Peyer's patch (tissue), 4 donors: ENCODE measurements around the gene STRIP1.

Source experiments
- POLR2A ChIP-seq, 2 donors: fragments of 450-650 bp; IDR thresholded peaks; one replicate each; pipeline ENCODE4 v1.5.1; 2017; ENCODE audit warnings: antibody characterized with exemption in 2 of 2, mild to moderate bottlenecking in 2 of 2, moderate library complexity in 2 of 2
- TF ChIP-seq, protein P1 (sequence below), 6 experiments: fragments of 450-650 bp in 4 of 6; fragments of 200-600 bp in 2 of 6; sonication (generic) in 1 of 6; IDR thresholded peaks; one replicate each; pipeline ENCODE4 v1.5.1; 2017 to 2019; ENCODE audit warnings: antibody characterized with exemption in 6 of 6, mild to moderate bottlenecking in 3 of 6, moderate library complexity in 1 of 6

- TF ChIP-seq, protein P1, sequence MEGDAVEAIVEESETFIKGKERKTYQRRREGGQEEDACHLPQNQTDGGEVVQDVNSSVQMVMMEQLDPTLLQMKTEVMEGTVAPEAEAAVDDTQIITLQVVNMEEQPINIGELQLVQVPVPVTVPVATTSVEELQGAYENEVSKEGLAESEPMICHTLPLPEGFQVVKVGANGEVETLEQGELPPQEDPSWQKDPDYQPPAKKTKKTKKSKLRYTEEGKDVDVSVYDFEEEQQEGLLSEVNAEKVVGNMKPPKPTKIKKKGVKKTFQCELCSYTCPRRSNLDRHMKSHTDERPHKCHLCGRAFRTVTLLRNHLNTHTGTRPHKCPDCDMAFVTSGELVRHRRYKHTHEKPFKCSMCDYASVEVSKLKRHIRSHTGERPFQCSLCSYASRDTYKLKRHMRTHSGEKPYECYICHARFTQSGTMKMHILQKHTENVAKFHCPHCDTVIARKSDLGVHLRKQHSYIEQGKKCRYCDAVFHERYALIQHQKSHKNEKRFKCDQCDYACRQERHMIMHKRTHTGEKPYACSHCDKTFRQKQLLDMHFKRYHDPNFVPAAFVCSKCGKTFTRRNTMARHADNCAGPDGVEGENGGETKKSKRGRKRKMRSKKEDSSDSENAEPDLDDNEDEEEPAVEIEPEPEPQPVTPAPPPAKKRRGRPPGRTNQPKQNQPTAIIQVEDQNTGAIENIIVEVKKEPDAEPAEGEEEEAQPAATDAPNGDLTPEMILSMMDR (IDR thresholded peaks at IDR 0.05), result no peak
- no peak for TF ChIP-seq POLR2A (IDR thresholded peaks at IDR 0.05)
These were observed 44.7 kb upstream of the STRIP1 start for GRCh38 chr1:109989506-109990301.
